Muscle of back (tissue), 13 donors: ENCODE results near the gene IL17RA. TPM values are rescaled to one million over a fixed set of nuclear protein-coding genes. Genes with fewer than 3 reads are reported as not detected.

ENCODE experiments used
- DNase-seq, 3 donors: peaks; one replicate each; pipeline versions ENCODE4 v3.0.0 to v3.0.0-alpha.2; 2013
- long read RNA-seq, 9 donors: transcript quantifications; one replicate each; lab custom pipeline, GENCODE V29; 2026
- polyA plus RNA-seq, 10 donors: library from polyadenylated mRNA; unstranded; fragments of 120-200 nt; gene quantifications; one replicate each; pipeline ENCODE4 v1.2.1, GENCODE V29; 2013; ENCODE audit not compliant: insufficient read length in 10 of 10

Gene IL17RA
- 1 to 10 TPM; 3.6 to 7.1 (median 5.2) TPM for polyA plus RNA-seq
- long read RNA-seq, donor 1: 0 reads
- long read RNA-seq, donor 2: 0 reads
- long read RNA-seq, donor 3: 0 reads
- long read RNA-seq, donor 4: 0 reads
- long read RNA-seq, donor 5: 0 reads
- long read RNA-seq, donor 6: 0 reads
- long read RNA-seq, donor 7: 0 reads
- long read RNA-seq, donor 8: 0 reads
- long read RNA-seq, donor 9: 0 reads

- DNase-seq: peak; percentile 87 to 95 (median 88)
These were observed at the start of gene IL17RA for GRCh38 chr22:17084554-17085276. Gene IL17RA, plus strand, starts transcription at chr22:17085000. Its CDS starts 92 bp downstream, at chr22:17085092.

DNA sequence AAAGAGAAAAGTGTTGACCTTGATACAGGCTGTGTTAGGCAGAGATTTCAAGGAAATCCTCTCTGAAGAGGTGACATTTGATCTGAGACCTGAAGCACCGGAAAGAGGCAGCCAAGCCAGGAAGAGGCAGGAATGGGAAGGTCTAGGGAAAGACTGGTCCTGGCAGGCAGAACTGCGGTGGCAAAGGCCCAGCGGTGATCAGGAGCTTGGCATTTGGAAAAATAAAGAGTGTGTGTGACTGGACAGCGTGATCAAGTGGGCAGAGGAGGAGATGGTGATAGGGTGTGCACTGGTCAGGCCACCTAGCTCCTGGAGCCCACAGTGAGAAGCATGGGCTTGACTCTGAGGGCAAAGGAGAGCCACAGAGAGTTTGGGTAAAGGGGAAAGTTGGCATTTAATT is 49.6 kb upstream of the IL17RA start:
- no peak for DNase-seq

GRCh38 chr22:17035976-17036841 is 48.6 kb upstream of the IL17RA start:
- DNase-seq: peak in 1 of 3 donors; percentile 34

GRCh38 chr22:17036842-17037711 is 47.7 kb upstream of the IL17RA start:
- peak in 1 of 3 donors; percentile 71 for DNase-seq

DNA sequence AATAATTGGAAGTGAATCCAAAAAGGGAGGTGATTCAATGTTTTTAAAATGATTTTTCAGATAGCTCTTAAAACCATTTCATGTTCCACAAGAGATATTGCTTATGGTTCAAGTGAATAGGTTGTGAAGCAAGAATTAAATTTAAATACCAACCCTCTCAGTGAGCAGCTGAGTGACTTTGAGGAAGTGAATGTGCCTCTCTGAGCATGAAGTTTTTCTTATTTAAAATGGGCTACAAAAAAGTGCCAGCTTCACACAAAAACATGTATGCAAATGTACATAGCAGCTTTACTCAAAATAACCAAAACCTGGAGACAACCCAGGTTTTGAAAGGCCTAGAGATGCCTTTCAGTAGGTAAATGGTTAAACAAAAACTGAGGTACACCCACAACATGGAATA is 41.3 kb upstream of the IL17RA start:
- no peak for DNase-seq

- no peak for DNase-seq
These were observed 38.0 kb upstream of the IL17RA start for GRCh38 chr22:17046566-17047348.

- no peak for DNase-seq
These were observed 37.1 kb upstream of the IL17RA start for GRCh38 chr22:17047656-17048055.

- DNase-seq: no peak
These were observed 28.7 kb upstream of the IL17RA start for GRCh38 chr22:17056058-17056457.

DNA sequence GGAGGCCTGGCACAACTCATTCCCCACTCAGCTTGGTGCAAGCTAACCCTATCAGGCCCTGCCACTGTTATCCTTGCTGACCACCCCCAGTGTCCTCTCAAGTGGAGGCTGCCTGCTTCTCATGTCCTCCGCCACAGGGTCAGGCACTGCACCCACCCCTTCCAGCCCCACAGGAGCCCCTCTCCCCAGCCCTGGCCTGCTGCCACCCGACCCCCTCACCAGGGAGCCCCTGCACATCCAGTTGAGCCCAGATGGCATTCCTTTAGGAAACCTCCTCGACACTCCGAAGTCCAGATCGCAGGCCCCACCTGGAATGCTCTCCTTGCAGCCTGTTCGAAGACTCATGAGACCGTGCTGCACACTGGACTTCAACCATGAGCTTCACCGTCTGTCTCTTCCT is 28.0 kb upstream of the IL17RA start:
- no peak for DNase-seq

DNA sequence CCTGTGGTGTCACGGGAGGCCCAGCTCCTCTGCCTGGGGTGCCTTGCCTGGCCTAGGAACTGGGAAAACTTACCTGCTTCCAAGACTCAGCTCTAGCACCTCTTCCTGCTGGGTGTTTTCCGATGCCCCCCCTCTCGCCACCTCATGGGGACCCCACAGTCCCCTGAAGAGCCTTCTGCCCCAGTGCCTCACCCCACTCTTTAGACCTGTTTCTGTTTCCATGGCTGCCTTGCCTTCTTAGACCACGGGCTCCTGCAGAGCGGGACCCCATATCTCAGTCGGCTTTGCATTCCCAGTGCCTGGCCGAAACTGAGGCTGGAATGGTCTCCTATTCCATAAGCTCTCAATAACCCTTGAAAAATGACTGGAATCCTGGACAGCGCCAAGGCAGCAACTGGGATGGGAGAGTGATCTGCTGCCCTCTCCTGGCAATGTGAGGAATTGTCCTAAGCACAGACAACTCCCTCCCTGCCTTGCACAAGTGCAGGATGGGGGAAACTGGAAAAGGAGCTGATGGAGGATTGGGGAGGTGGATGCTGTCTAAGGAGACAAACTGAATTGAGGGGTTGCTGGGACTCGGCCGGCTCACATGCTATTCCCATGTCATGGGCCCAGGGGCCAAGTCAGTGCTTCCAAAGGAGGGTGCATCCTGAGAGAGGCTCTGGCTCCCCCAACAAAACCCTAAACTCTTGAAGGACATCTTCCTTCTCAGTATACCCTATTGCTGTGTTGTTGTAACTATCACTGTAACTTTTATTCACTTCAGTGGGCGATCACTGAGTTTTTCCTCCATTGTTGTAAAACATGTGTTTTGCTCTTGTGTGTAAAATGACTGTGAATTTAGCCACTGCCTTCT is 26.6 kb upstream of the IL17RA start:
- DNase-seq: peak; percentile 61 to 87 (median 82)

DNA sequence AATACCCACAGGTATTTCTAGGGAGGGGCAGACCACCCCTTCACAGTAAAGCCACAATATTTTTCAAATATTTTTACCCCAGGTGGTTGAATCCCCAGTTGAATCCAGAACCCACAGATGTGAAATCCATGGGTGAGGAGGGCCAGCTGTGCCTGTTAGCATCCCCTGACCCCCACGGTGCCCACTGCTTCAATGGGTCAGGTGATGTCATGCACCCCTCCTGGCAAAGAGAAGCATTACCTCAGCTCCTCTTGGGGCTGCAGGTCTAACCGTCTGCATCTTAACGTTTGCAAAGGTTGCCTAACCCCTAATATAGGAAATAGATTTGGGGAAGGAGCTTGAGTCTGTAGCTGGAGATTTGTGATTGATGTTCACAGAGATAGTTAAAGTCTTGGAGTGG is 24.7 kb upstream of the IL17RA start:
- DNase-seq: no peak

DNA sequence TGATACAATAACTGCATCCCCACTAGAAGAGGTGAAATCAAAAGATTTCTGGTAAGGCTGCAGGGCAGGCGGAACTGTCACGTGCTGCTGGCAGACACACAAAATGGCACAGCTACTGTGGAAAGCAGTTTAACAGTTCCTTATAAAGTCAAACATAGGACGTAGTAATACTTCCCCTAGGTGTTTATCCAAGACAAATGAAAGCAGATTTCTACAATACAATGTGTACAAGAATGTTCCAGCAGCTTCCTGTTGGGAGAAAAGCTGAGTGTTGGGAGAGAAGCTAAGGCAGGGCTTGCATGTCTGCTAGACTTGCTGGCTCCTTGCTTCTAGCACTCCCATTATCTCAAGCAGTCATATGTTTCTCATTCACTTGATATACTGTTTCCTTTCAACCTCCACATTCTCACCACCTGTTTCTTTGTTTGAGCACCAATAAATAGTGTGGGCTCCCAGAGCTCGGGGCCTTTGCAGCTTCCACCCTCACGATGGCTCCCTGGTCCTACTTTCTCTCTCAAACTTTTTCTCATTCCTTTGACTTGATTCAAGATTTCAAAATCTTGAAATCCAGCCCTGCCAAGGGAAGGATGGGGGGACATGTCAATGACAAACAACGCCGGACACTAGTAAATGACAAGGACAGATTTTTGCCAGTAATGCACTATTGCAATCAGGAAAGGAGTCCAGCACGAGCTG is 21.2 kb upstream of the IL17RA start:
- DNase-seq: peak in 1 of 3 donors; percentile 52

GRCh38 chr22:17064498-17065100 is 20.2 kb upstream of the IL17RA start:
- no peak for DNase-seq

- no peak for DNase-seq
These were observed 19.4 kb upstream of the IL17RA start for GRCh38 chr22:17065433-17065832.

DNA sequence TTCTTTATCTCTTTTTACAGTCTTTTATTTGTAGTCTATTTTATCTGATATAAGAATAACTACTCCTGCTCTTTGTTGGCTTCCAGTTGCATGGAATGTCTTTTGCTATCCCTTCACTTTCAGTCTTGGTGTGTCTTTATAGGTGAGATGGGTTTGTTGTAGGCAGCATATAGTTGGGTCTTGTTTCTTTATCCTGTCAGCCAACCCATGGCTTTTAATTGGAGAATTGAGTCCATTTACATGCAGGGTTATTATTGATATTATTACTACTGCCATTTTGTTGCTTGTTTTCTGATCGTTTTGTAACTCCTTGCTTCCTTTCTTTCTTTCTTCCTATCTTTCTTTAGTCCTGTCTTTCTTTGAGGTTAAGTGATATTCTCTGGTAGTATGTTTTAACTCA is 11.9 kb upstream of the IL17RA start:
- no peak for DNase-seq

- DNase-seq: no peak
These were observed 10.2 kb upstream of the IL17RA start for GRCh38 chr22:17074648-17075002.

DNA sequence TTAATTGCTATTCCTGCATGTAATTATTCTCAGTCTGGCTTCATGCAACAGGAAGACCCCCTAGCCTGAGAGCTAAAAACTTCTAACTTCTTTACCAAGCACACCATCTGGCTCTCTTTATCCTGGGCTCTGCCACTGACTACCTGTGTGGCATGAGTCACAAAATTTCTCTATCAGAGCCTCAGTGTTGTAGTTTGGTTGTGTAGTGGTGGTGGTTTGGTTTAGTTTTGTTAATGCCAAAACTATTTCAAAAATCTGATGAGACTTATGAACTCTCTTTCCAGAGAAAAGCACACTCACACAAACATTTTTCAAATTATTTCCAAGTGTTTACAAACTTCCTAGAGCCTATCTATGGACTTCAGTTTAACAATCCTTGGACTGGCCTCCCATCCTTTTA is 7.5 kb upstream of the IL17RA start:
- peak in 1 of 3 donors; percentile 74 for DNase-seq

DNA sequence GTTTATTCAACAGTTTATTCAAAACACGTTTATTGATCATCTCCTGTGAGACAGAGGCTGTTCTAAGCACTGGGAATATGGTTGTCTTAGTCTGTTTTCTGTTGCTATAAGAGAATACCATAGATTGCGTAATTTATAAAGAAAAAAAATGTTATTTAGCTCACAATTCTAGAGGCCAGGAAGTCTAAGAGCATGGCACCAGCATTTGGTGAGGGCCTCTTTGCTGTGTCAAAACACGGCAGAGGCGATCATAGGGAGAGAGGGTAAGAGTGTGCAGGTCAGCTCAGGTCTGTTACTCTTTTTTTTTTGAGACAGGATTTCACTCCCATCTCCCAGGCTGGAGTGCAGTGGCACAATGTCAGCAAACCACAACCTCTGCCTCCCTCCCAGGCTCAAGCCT is 5.2 kb upstream of the IL17RA start:
- DNase-seq: no peak

DNA sequence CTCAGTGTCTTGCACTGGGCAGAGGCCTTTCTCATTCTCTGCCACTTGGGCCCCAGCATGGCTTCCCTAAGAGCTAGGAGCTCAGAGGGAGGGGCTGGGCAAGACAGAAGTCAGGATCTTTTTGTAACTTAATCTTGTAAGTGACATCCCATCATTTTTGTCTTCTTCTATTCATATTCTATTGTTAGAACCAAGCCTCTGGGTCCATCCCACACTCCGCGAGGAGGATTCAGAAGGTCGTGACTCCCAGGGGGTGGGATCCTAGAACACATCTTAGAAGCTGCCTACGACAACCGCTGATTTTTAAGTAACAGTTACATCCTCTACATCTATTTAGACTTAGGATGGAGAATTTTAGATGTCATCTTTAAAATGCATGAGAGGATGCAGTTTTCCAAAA is 1.5 kb upstream of the IL17RA start:
- DNase-seq: no peak
